Testis (tissue), 3 donors: ENCODE data around the gene R3HDM2. TPM values are rescaled to one million over a fixed set of nuclear protein-coding genes. Genes with fewer than 3 reads are reported as not detected.

Experiments used
- DNase-seq: peaks from one replicate; pipeline ENCODE4 v3.0.0-alpha.2; 2019
- H3K27ac ChIP-seq, 2 donors: fragments of 200-600 bp; sonication (generic); one replicate each; pipeline ENCODE4 v1.5.1; 2019
- H3K27me3 ChIP-seq: fragments of 200-600 bp; sonication (generic); one replicate; pipeline ENCODE4 v1.5.1; 2019
- H3K36me3 ChIP-seq: fragments of 200-600 bp; sonication (generic); one replicate; pipeline ENCODE4 v1.5.1; 2017; ENCODE audit warnings: low read depth; ENCODE audit errors: missing control alignments
- H3K4me1 ChIP-seq: fragments of 200-600 bp; sonication (generic); one replicate; pipeline ENCODE4 v1.5.1; 2019
- H3K4me3 ChIP-seq, 2 donors: fragments of 200-600 bp; sonication (generic); one replicate each; pipeline ENCODE4 v1.5.1; 2017 to 2019
- H3K9me3 ChIP-seq: fragments of 200-600 bp; sonication (generic); one replicate; pipeline ENCODE4 v1.5.1; 2017
- POLR2A ChIP-seq: fragments of 450-650 bp; IDR thresholded peaks from one replicate; pipeline ENCODE4 v1.6.1; 2017; ENCODE audit warnings: antibody characterized with exemption, mild to moderate bottlenecking, moderate library complexity
- WGBS, 2 donors: methylation state at CpG; one replicate each; pipeline ENCODE4 v1.1.5; 2018; 5-methylcytosine and 5-hydroxymethylcytosine counted together
- intact Hi-C: fragments of 100-400 bp; cut with DNase I; formaldehyde crosslinking; loops from one replicate; pipeline ENCODE4 v1.15.1; 2023; ENCODE audit warnings: low total_unique reads
- polyA plus RNA-seq: library from polyadenylated mRNA; stranded (reverse); fragments of 350-450 nt; fragmentation: Illumina TruSeq; extraction: RNeasy Lipid Tissue Mini Kit (QIAGEN cat#74804); gene quantifications from one replicate; pipeline ENCODE4 v1.2.3, GENCODE V29; 2014; ENCODE audit warnings: low read depth, low replicate concordance; ENCODE audit not compliant: insufficient read depth
- total RNA-seq, 2 donors: library from RNA; depleted of rRNA; stranded (reverse); fragments of >200 nt; gene quantifications; one replicate each; pipeline ENCODE4 v1.2.3, GENCODE V29; 2016
- TF ChIP-seq, protein P1 (sequence below), 3 experiments: fragments of 450-650 bp in 2 of 3; fragments of 200-600 bp in 1 of 3; sonication (generic) in 1 of 3; IDR thresholded peaks; one replicate each; pipeline ENCODE4 v1.5.1; 2016 to 2019; ENCODE audit warnings: antibody characterized with exemption in 3 of 3, mild to moderate bottlenecking in 2 of 3, moderate library complexity in 1 of 3

The R3HDM2 gene
- total and polyA plus RNA-seq, 3 donors from 2014 or later: 54.6 to 93.9 (median 92.0) TPM

DNA sequence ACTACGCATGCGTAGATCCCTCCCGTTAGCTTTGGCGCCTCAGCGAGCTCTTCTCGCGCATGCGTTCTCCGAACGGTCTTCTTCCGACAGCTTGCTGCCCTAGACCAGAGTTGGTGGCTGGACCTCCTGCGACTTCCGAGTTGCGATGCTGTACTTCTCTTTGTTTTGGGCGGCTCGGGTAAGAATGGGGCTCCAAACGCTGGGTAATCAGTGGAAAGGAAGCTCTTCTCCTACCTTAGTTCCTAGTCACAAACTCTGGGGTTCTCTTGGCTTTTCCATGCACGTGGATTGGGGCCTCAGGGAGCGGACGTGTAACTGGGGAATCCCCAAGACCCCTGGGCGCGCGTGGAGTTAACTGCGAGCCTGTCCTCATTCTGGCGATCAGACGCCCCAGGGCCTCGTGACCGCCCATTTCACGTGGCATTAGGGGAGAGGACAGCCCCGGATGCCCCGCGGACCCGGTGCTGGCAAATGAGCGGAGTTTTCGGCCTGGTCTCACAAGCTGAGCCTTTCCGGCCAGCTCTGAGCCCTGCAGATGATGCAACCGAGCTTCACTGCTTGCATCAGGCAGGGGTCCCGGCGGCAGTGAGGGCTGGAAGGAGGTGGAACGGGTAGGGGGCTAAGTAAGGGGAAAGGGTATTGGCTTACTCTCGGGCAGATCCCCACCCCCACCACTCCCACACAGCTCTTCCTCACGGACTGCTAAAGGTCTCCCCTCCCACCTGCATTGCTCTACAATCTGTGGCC lies 201.0 kb downstream of the R3HDM2 start, which contains the start of gene SHMT2:
Gene SHMT2, plus strand, starts transcription at position 78 of the 747 bp plus-strand sequence. Its CDS starts 68 bp downstream, at position 146.
- Histone ChIP-seq H3K4me3 (peak within 1 kb of the TSS; percentile 45 to 63), H3K9me3 (no peaks in the 10 kb centered on the region), H3K27me3 (no peaks in the 10 kb centered on the region), H3K4me1 (peaks cover 26% of the 10 kb centered on the region), H3K36me3 (no peaks in the 10 kb centered on the region), H3K27ac (peak within 1 kb of the TSS in 1 of 2 donors; percentile 12)
- TF ChIP-seq, protein P1, sequence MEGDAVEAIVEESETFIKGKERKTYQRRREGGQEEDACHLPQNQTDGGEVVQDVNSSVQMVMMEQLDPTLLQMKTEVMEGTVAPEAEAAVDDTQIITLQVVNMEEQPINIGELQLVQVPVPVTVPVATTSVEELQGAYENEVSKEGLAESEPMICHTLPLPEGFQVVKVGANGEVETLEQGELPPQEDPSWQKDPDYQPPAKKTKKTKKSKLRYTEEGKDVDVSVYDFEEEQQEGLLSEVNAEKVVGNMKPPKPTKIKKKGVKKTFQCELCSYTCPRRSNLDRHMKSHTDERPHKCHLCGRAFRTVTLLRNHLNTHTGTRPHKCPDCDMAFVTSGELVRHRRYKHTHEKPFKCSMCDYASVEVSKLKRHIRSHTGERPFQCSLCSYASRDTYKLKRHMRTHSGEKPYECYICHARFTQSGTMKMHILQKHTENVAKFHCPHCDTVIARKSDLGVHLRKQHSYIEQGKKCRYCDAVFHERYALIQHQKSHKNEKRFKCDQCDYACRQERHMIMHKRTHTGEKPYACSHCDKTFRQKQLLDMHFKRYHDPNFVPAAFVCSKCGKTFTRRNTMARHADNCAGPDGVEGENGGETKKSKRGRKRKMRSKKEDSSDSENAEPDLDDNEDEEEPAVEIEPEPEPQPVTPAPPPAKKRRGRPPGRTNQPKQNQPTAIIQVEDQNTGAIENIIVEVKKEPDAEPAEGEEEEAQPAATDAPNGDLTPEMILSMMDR (IDR thresholded peaks at IDR 0.05): peak in 1 of 3 experiments; percentile 1
- no peak for TF ChIP-seq POLR2A
- intact Hi-C loops: no loop called here
- 1% methylated on average over 25 to 42 of the region's 42 CpGs for WGBS, 2 donors
- peak; percentile 96 for DNase-seq

DNA sequence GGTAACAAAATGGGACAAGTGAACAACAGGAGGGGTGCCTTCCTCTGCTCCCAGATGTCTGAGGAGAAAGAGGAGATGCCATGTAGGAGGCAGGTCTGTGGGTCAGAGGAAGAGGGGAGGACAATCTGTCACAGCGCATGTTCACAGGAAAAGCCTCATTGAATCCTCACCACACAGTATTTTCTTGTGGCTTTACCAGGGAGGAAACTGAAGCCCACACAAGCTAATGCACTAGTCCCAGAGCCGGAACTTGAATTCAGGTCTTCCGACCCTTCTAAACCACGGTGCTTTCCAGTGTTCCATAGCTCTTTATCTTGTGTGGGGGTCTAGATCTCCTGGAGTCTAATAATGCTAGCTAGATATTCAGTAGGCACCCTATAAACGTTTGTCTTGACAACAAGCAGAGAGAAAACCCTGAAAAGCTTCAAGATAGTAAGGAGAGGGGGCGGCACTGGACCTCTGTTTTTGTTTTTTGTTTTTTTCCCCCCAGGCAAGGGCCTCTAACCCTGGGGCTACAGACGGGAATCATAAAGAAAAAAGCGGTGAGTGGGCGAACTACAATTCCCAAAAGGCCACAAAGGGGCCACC lies 201.7 kb downstream of the R3HDM2 start:
- DNase-seq: no peak
- intact Hi-C loops: no loop called here

DNA sequence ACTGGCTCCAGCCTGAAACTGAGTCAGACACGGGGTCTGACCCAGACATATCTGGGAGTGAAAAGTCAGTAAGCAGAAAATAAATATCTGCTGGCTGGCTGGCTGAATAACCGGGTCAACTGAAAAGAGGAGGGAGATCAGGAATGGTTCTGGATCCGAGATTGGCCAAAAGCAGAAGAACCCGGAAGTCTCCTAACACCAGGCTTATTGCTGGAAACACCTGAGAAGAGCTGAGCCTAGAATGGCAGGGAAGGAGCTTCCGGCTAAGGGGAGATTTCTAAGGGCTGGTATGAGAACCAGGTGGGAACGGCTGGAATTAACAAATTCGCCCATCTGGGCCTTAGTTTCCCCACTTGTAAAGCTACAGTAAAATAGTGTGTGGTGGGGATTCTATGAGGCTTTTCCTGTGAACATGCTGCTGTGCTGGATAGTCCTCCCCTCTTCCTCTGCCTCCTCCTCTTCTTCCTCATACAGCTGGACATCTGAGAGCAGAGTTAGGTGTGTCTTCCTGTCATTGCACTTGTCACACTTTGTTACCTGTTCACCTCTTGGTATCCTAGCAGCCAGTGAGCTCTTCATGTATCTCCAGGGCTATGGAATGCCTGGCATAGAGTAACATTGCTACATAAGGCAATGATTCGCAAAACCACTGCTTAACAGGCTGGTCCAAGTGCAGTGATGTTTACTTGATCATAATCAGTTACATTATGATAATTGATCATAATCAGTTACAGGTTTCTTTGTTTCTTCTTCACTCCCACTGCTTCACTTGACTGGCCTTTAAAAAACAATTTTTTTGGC lies 203.3 kb downstream of the R3HDM2 start:
- WGBS, 2 donors: 43 to 49% methylated on average over 7 to 8 of the region's 8 CpGs
- peaks cover 26% of the 10 kb centered on the region for H3K4me1 ChIP-seq

More for the DNA sequence above, 201.7 kb downstream of the R3HDM2 start:
- Histone ChIP-seq H3K27me3 (no peaks in the 10 kb centered on the region), H3K9me3 (no peaks in the 10 kb centered on the region), H3K4me1 (peaks cover 26% of the 10 kb centered on the region), H3K4me3 (peak overlapping the region; percentile 45 to 63), H3K36me3 (no peaks in the 10 kb centered on the region), H3K27ac (peak overlapping the region in 1 of 2 donors; percentile 12)
- 9 to 10% methylated on average over 9 of the region's 9 CpGs for WGBS, 2 donors
- TF ChIP-seq POLR2A: no peak
- TF ChIP-seq, protein P1 (IDR thresholded peaks at IDR 0.05): peak in 2 of 3 experiments; percentile 8 to 39

DNA sequence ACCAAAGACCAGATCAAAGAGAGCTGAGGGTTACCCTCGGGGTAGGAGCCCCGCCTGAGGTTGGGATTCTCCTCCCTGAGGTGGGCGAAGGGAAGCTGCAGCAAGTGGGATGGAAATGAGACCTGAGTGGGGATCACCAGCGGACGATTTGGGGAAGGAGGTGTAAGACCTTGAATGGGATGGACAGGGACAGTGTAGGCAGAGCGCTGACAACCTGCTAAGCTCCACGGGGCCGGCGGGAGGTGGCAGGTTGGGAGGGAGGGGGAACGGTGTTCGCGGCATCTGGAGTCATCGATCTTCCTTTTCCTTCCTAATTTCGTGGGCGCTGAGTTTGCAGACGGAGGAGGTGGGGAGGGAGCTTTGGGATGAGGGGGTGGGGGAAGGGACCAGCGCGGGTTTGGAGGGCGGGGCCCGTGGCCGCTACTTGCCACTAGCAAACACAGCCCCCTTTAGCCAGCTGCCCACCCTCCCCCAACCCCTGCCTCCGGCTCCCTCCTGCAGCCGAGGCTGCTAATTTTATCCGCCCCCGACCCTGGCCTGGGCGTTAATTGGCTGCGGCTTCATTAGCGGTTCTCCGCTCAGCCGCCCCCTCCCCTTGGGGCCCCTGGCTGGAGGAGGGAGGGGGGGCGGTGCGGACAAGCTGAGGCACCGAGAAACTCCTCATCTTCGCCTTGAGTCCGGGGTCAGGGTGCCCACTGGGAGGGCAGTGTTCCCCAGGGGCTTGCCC lies 204.1 kb downstream of the R3HDM2 start:
- intact Hi-C loops: no loop called here
- Histone ChIP-seq H3K4me1 (peaks cover 26% of the 10 kb centered on the region), H3K27me3 (no peaks in the 10 kb centered on the region), H3K4me3 (peak overlapping the region in 1 of 2 donors; percentile 12), H3K36me3 (no peaks in the 10 kb centered on the region), H3K9me3 (no peaks in the 10 kb centered on the region), H3K27ac (no peak overlapping the region)
- 17 to 19% methylated on average over 29 to 31 of the region's 35 CpGs for WGBS, 2 donors
- no peak for DNase-seq
- no peak for TF ChIP-seq POLR2A
- TF ChIP-seq, protein P1 (IDR thresholded peaks at IDR 0.05): no peak

More for the DNA sequence above, 203.3 kb downstream of the R3HDM2 start:
- TF ChIP-seq, protein P1 (IDR thresholded peaks at IDR 0.05): no peak
- TF ChIP-seq POLR2A: no peak
- intact Hi-C loops: no loop called here
- Histone ChIP-seq H3K27me3 (no peaks in the 10 kb centered on the region), H3K36me3 (no peaks in the 10 kb centered on the region), H3K27ac (no peak overlapping the region), H3K4me3 (no peak overlapping the region), H3K9me3 (no peaks in the 10 kb centered on the region)
- no peak for DNase-seq
